ENCODE measurements around the gene LRTM2. TPM values are rescaled to one million over a fixed set of nuclear protein-coding genes. Genes with fewer than 3 reads are reported as not detected.

Gene LRTM2
- total RNA-seq, 3 donors from 2014 or later = not detected

GRCh38 chr12:1857821-1858220 lies 37.5 kb downstream of the LRTM2 start:
- Histone ChIP-seq H3K4me1 (ENCODE audit: low read depth) (no peaks in the 10 kb centered on the region), H3K4me3 (no peak overlapping the region), H3K36me3 (ENCODE audit: low read depth) (no peaks in the 10 kb centered on the region), H3K9me3 (no peaks in the 10 kb centered on the region)
- TF ChIP-seq CTCF (IDR thresholded peaks at IDR 0.05) = no peak
- ATAC-seq (no peak), DNase-seq (no peak)
- intact Hi-C loops (cut with DNase I, micrococcal nuclease) = no loop called here

DNA sequence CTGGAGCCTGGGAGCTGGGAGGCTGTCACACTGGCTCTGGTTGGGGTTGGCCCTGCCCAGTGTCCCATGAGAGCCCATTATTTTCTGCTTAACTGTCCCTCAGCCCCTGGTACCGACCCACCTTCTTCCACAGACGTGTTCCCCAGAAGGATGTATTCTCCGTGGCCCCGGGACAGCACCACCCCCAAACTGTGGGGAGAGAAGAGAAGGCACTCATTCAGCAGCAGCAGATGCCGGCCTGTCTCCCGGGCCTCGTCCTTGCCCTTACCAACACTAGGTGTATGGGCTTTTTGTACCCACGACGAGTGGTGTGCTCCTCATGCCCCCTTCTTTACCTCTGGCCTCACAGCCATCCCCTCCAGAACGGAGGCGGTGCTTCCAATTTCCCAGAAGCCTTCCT lies 38.1 kb downstream of the LRTM2 start:
- intact Hi-C loops (cut with DNase I, micrococcal nuclease) = no loop called here
- H3K4me3 ChIP-seq = no peak overlapping the region
- H3K9me3 ChIP-seq = no peaks in the 10 kb centered on the region
- no peak for TF ChIP-seq CTCF (IDR thresholded peaks at IDR 0.05)
- DNase-seq = no peak
- no peak for ATAC-seq
- H3K36me3 ChIP-seq (ENCODE audit: low read depth) = no peaks in the 10 kb centered on the region
- no peaks in the 10 kb centered on the region for H3K4me1 ChIP-seq (ENCODE audit: low read depth)

- intact Hi-C loops (cut with DNase I, micrococcal nuclease) = no loop called here
- Histone ChIP-seq H3K36me3 (ENCODE audit: low read depth) (no peaks in the 10 kb centered on the region), H3K4me1 (ENCODE audit: low read depth) (no peaks in the 10 kb centered on the region), H3K4me3 (no peak overlapping the region), H3K9me3 (no peaks in the 10 kb centered on the region)
- TF ChIP-seq CTCF (IDR thresholded peaks at IDR 0.05) = no peak
- no peak for DNase-seq
- ATAC-seq = no peak
Observed at GRCh38 chr12:1859643-1860042, 39.3 kb downstream of the LRTM2 start.

- no peak for DNase-seq
- intact Hi-C loops (cut with DNase I, micrococcal nuclease) = no loop called here
Observed at GRCh38 chr12:1862973-1863372, 42.6 kb downstream of the LRTM2 start.

GRCh38 chr12:1863823-1864222 lies 43.5 kb downstream of the LRTM2 start:
- intact Hi-C loops (cut with DNase I, micrococcal nuclease) = no loop called here
- no peaks in the 10 kb centered on the region for H3K4me1 ChIP-seq (ENCODE audit: low read depth)
- TF ChIP-seq CTCF (IDR thresholded peaks at IDR 0.05) = no peak
- H3K9me3 ChIP-seq = no peaks in the 10 kb centered on the region
- H3K36me3 ChIP-seq (ENCODE audit: low read depth) = no peaks in the 10 kb centered on the region
- no peak for DNase-seq
- no peak for ATAC-seq
- H3K4me3 ChIP-seq = no peak overlapping the region

More at GRCh38 chr12:1862973-1863372, 42.6 kb downstream of the LRTM2 start:
- TF ChIP-seq CTCF (IDR thresholded peaks at IDR 0.05) = no peak
- Histone ChIP-seq H3K36me3 (ENCODE audit: low read depth) (no peaks in the 10 kb centered on the region), H3K9me3 (no peaks in the 10 kb centered on the region), H3K4me3 (no peak overlapping the region), H3K4me1 (ENCODE audit: low read depth) (no peaks in the 10 kb centered on the region)
- no peak for ATAC-seq

DNA sequence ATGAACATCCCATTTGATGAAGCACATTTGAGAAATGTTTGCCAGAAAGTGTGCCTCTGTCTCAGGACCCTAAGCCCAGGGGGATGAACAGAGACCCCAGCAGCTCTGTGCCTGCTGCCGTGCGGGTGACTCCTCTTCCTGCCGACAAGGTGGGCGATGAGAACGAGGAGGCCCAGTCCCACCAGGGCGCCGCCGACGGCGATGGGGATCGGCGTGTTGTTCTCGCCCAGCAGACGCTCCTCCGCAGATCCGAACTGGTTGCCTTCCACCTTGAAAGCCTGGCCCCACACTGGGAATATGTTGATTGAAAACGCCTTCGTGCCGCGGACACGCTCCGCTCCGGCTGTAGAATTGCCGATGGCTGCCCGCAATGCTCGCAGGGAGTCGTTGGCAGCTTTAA lies 44.1 kb downstream of the LRTM2 start:
- no peak for TF ChIP-seq CTCF (IDR thresholded peaks at IDR 0.05)
- no peak for ATAC-seq
- Histone ChIP-seq H3K4me1 (ENCODE audit: low read depth) (no peaks in the 10 kb centered on the region), H3K4me3 (no peak overlapping the region), H3K36me3 (ENCODE audit: low read depth) (no peaks in the 10 kb centered on the region), H3K9me3 (no peaks in the 10 kb centered on the region)
- no peak for DNase-seq
- intact Hi-C loops (cut with DNase I, micrococcal nuclease) = no loop called here
